Spleen (tissue), 11 donors: ENCODE results near the gene PTPRM. TPM values are rescaled to one million over a fixed set of nuclear protein-coding genes. Genes with fewer than 3 reads are reported as not detected.

Experiments used
- DNase-seq: peaks from one replicate; pipeline ENCODE4 v3.0.0-alpha.2; 2020
- H3K27ac ChIP-seq, 8 donors: fragments of 200-600 bp; sonication (generic) in 7 of 8; 1 replicate in 4 of 8; 2 replicates in 4 of 8; pipeline versions ENCODE4 v1.5.0 to v1.8.0; 2016 to 2021; ENCODE audit warnings: inconsistent platforms in 4 of 8, mild to moderate bottlenecking in 4 of 8, moderate library complexity in 1 of 8
- H3K27me3 ChIP-seq, 7 donors: fragments of 200-600 bp; sonication (generic) in 6 of 7; replicated peaks in 1 of 7; 1 replicate in 4 of 7; 2 replicates in 3 of 7; pipeline versions ENCODE4 v1.5.0 to v1.8.0; 2016 to 2021; ENCODE audit warnings: inconsistent platforms in 3 of 7, mild to moderate bottlenecking in 1 of 7
- H3K36me3 ChIP-seq, 6 donors: fragments of 200-600 bp; sonication (generic) in 5 of 6; 1 replicate in 4 of 6; 2 replicates in 2 of 6; pipeline versions ENCODE4 v1.5.0 to v1.8.0; 2016 to 2021; ENCODE audit warnings: inconsistent platforms in 2 of 6
- H3K4me1 ChIP-seq, 6 donors: fragments of 200-600 bp; sonication (generic) in 5 of 6; 1 replicate in 3 of 6; 2 replicates in 3 of 6; pipeline versions ENCODE4 v1.5.0 to v1.8.0; 2016 to 2021; ENCODE audit warnings: inconsistent platforms in 3 of 6
- H3K4me3 ChIP-seq, 8 donors: fragments of 200-600 bp; sonication (generic) in 7 of 8; 1 replicate in 4 of 8; 2 replicates in 4 of 8; pipeline versions ENCODE4 v1.5.0 to v1.8.0; 2016 to 2021; ENCODE audit warnings: inconsistent platforms in 4 of 8, mild to moderate bottlenecking in 4 of 8, moderate library complexity in 2 of 8
- H3K9me3 ChIP-seq, 8 donors: fragments of 200-600 bp; sonication (generic) in 7 of 8; 1 replicate in 4 of 8; 2 replicates in 4 of 8; pipeline versions ENCODE4 v1.5.0 to v1.8.0; 2016 to 2021; ENCODE audit warnings: inconsistent platforms in 4 of 8
- CTCF ChIP-seq, 11 experiments: fragments of 200-600 bp in 7 of 11; fragments of 450-650 bp in 4 of 11; sonication (generic) in 4 of 11; IDR thresholded peaks in 8 of 11; conservative IDR thresholded peaks in 3 of 11; 1 replicate in 7 of 11; 2 replicates in 4 of 11; pipeline versions ENCODE4 v1.4.0 to v1.8.0; 2016 to 2021; ENCODE audit warnings: antibody characterized with exemption in 11 of 11, inconsistent platforms in 4 of 11, mild to moderate bottlenecking in 1 of 11
- POLR2A ChIP-seq, 3 donors: fragments of 450-650 bp; IDR thresholded peaks; one replicate each; pipeline ENCODE4 v1.5.1; 2017; ENCODE audit warnings: antibody characterized with exemption in 3 of 3, mild to moderate bottlenecking in 1 of 3
- POLR2AphosphoS5 ChIP-seq, 3 donors: sonication (generic); formaldehyde crosslinking; IDR thresholded peaks; one replicate each; pipeline ENCODE4 v1.5.1; 2017; ENCODE audit warnings: antibody characterized with exemption in 3 of 3
- WGBS, 5 donors: extraction: QIAGEN DNeasy Blood & Tissue Kit in 3 of 5; methylation state at CpG; one replicate each; pipeline versions ENCODE4 v1.1.5 to v1.1.7; 2013 to 2018; 5-methylcytosine and 5-hydroxymethylcytosine counted together
- intact Hi-C: fragments of 100-400 bp; cut with DNase I; formaldehyde crosslinking; loops from one replicate; pipeline ENCODE4 v1.15.0; 2023; ENCODE audit warnings: low total_unique reads
- polyA plus RNA-seq, 3 donors: library from polyadenylated mRNA; stranded (reverse); fragments of 200-250 nt; gene quantifications; one replicate each; pipeline ENCODE4 v1.2.1, GENCODE V29; 2013
- total RNA-seq, 7 donors: library from RNA; depleted of rRNA in 3 of 7; stranded (reverse); fragments of >200 nt in 3 of 7; fragmentation: NEBNext Ultra II Directional in 4 of 7; extraction: Animal tissue kit (Norgen Biotek cat#: 25700) in 4 of 7; gene quantifications; one replicate each; pipeline versions ENCODE4 v1.1.0 to v1.2.1, GENCODE V29; 2016 to 2021
- donor health status: healthy with polysubstance abuse.
- donor health status: DM: no; HTN: no; CAD: no; lungs with moderate emphysema.
- donor health status: DM: no; HTN: no; CAD: no.
- donor health status: Bipolar disorder and iron deficiency.
- donor health status: healthy.
- donor health status: DM: no; HTN: no; CAD: no.
- donor health status: DM: yes; HTN: yes; CAD: no.

PTPRM gene
- total and polyA plus RNA-seq, 10 donors = 23.5 to 97.8 (median 62.8) TPM

DNA sequence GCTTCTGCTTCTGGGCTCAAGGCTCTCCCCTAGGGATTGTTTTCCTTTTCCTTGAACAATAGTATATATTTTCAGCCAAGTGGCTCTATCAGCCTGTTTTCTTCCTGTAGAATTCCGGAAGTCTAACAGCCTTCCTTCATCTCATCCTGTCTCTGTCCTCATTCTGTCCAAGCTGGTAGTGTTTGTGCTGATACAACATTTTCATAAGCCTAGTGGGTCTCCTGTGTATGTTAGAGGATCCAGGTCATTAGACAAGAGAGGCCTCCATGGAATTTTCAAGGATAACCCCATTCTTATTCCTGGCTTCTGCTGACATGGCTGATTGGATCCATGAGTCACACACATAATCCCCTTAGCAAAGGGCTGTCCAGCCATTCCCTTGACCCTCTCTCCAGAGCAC is 467.6 kb downstream of the PTPRM start:
- 71 to 96% (median 79%) methylated on average over 1 of the region's 1 CpG for WGBS, 5 donors
- H3K27ac ChIP-seq = no peak overlapping the region
- H3K9me3 ChIP-seq = peaks cover 0 to 6% (median 0%) of the 10 kb centered on the region in 8 donors
- DNase-seq = no peak
- H3K4me1 ChIP-seq = no peaks in the 10 kb centered on the region
- intact Hi-C loops = no loop called here
- no peaks in the 10 kb centered on the region for H3K27me3 ChIP-seq
- no peak overlapping the region for H3K4me3 ChIP-seq
- TF ChIP-seq POLR2A (IDR thresholded peaks at IDR 0.05) = no peak
- no peak for TF ChIP-seq CTCF (IDR thresholded peaks at IDR 0.05 in 8 of 11, conservative IDR thresholded peaks at IDR 0.05 in 3 of 11)
- no peak for TF ChIP-seq POLR2AphosphoS5 (IDR thresholded peaks at IDR 0.05)
- no peaks in the 10 kb centered on the region for H3K36me3 ChIP-seq

DNA sequence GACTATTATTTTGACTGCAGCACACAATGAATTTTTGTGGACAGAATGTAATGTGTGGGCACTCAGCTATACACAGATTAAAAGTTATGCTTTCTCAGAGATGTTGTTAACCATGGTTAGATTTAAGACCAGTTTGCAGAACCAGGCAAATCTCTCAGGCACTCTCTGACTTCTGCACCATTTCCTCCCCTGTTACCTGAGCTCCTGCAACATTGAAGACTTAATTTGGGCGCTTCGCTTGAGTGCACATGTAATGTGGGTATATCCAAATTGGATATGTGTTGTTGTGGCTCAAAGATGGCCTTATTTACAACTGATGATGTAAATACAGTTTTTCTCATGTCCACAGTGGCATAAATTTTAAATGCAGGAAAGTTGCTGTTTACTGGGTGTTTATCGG is 469.4 kb downstream of the PTPRM start:
- Histone ChIP-seq H3K4me1 (no peaks in the 10 kb centered on the region), H3K27ac (no peak overlapping the region), H3K27me3 (no peaks in the 10 kb centered on the region), H3K9me3 (peaks cover 0 to 6% (median 0%) of the 10 kb centered on the region in 8 donors), H3K36me3 (no peaks in the 10 kb centered on the region), H3K4me3 (no peak overlapping the region)
- TF ChIP-seq CTCF (IDR thresholded peaks at IDR 0.05 in 8 of 11, conservative IDR thresholded peaks at IDR 0.05 in 3 of 11) (no peak), POLR2A (IDR thresholded peaks at IDR 0.05) (no peak)
- WGBS, 5 donors = 59 to 92% (median 81%) methylated on average over 3 of the region's 3 CpGs
- no peak for DNase-seq
- intact Hi-C loops = no loop called here

- peaks cover 0 to 6% (median 0%) of the 10 kb centered on the region in 8 donors for H3K9me3 ChIP-seq
- no peak overlapping the region for H3K27ac ChIP-seq
- no peaks in the 10 kb centered on the region for H3K4me1 ChIP-seq
- TF ChIP-seq POLR2AphosphoS5 (IDR thresholded peaks at IDR 0.05) (no peak), POLR2A (IDR thresholded peaks at IDR 0.05) (no peak), CTCF (IDR thresholded peaks at IDR 0.05 in 8 of 11, conservative IDR thresholded peaks at IDR 0.05 in 3 of 11) (no peak)
- intact Hi-C loops = no loop called here
- no peak overlapping the region for H3K4me3 ChIP-seq
- DNase-seq = no peak
- H3K27me3 ChIP-seq = no peaks in the 10 kb centered on the region
- WGBS, 5 donors = 44 to 68% (median 53%) methylated on average over 1 of the region's 1 CpG
- no peaks in the 10 kb centered on the region for H3K36me3 ChIP-seq
Measured at GRCh38 chr18:8037296-8037695, 470.2 kb downstream of the PTPRM start.

DNA sequence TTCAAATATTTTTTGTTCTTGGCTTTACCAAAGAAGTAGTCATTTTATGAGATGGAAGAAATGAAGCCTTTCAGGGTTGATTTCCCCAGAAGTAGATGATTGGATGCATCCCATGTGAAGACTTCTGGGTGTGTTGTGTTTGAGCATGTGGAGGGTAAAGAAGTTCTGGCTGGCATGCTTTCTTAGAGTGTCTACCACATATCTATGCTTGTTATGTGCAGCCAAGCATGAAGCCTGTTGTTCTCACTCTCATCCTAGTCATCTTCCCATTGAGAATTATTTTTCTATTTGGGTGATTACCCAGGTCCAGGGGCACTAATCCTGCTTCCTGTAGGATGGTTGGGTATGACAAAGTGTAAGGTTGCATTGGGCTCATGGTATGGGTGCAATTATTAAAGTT is 472.9 kb downstream of the PTPRM start:
- TF ChIP-seq CTCF (IDR thresholded peaks at IDR 0.05 in 8 of 11, conservative IDR thresholded peaks at IDR 0.05 in 3 of 11) (no peak), POLR2A (IDR thresholded peaks at IDR 0.05) (no peak), POLR2AphosphoS5 (IDR thresholded peaks at IDR 0.05) (no peak)
- Histone ChIP-seq H3K4me1 (no peaks in the 10 kb centered on the region), H3K27me3 (no peaks in the 10 kb centered on the region), H3K4me3 (no peak overlapping the region), H3K9me3 (no peaks in the 10 kb centered on the region), H3K27ac (no peak overlapping the region), H3K36me3 (no peaks in the 10 kb centered on the region)
- intact Hi-C loops = no loop called here
- no peak for DNase-seq
